HG03558 (cell line): Measurements from ENCODE around the gene TRERF1.

Experiments used
- ATAC-seq: cut with Tn5 transposase; IDR thresholded peaks from one replicate; pipeline ENCODE4 v1.9.1; 2021; ENCODE audit warnings: moderate number of reproducible peaks; ENCODE audit not compliant: unreplicated experiment; ENCODE audit errors: extremely low read depth

The TRERF1 gene

DNA sequence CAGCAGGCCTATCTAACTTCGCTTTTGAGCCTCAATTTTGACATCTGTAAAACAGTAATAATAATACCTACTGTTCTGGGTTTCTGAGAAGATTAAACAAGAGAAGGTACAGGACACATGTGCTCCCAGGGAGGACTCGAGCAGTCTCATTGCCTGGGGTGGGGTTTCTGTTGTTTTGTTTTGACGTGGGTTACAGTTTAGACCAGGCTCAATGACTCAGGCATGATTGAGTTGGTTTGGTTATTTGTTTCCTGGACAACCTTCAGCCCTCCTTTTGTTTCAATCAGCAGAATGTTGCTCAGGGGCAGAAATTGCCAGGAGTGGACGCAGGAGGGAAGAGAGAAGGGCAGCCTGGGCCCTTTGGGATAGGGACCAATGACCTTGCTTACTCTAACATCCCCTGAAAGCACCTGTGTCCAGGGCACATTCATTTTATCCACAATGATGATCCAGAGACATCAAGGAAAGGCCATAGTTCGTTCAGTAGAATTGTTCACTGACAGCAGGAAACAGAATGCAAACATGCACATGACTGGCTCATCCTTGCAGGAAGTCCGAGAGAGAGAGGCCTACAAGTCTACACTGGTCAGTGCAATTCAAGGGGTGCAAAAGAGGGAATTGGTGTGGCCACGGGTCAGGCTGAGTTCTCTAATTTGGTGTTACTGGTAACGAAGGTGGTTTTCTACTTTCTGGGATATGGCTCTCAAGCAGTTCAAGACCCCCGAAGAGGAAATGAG, 159.6 kb downstream of the TRERF1 start:
- no peak for ATAC-seq

DNA sequence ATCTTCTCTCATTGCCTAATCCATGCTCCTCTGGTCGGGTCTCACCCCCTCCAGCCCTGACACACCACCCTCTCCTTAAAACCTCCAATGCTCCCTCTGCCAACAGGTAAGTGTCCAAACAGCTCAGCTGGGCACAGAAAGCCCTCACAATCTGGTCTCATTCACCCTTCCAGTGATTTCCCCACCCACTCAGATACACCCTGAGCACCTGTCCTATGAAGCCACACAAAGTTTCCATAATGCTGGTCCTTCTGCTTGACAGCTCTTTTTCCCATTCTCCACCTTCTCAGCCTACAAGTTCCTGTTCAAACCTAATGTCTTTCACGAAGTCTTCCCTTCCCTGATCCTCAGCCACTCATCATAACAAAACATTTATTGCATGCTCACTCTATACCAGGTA, 164.0 kb downstream of the TRERF1 start:
- no peak for ATAC-seq

DNA sequence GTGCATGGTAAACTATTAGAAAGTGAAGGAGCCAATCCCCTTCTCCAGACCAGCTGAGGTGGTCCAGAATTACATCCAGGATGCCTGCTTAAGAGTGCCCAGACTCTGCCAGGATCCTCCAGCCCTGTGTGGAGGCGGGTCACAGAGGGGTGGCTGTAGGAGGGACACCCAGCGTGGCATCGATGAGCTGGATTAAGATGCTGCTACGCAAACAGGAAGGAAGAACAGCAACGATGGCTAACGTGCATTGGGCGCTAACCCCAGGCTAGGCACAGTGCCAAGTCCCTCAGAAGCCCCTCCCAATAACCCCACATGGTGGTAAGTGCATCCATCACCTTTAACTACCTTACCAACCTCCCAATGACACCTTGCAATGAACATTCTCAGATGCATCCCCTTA, 170.2 kb downstream of the TRERF1 start:
- no peak for ATAC-seq

DNA sequence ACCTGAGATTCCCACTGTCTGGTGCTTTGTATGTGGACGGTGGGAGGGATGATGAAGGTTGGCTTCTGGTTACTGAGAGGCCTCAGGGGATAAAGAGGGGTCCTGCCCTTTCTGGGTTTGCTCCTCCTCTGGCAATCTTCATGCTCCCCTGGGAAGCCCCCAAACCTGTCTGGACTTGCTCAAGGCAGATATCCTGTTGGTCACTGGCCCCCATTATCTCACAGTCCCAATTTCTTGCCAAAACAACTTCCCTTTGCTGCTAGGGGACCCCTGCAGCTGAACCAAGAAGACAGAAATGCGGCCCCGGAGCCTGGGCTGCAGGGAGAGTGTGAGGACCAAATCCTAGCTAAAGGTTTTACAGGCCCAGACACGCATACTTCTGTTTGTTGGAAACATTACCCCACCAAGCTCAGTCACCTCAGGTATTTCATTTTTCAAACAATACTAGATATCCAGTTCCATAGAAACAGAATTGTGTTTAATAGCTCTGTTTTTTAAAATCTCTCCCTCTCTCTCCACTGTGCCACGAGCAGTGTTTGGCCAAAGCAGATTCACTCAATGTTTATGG, 170.7 kb downstream of the TRERF1 start:
- ATAC-seq: no peak

DNA sequence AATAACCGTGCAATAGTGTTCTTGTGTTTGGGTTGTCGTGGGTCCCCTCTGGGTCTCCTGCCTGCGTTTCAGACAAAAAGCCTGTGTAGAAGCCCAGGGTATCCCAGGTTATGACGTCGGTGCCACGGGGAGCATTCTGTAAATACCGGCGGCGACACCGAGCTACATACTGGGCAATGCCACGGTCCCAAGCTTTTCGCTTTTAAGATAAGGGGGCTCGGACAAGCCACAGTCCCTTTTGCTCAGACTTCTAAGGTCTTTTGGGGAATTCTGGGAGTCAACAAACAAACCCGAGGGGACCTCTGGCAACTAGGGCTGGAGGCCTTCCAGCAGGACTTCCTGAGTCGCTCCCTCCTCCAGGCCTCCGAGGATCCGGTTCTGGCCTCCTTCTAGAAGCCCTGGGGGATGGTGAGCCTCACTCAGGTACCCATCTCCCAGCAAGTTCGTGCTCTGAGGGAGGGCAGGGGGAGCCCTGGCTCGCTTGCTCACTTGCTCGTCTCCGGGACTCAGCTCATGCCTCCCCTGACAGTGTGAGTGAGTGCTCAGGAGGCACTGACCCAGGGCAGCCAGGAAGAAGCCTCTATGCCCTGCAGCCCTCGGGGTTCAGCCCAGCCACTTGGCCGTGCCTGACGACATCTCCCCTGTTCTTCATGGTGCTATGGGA, 171.6 kb downstream of the TRERF1 start:
- no peak for ATAC-seq

DNA sequence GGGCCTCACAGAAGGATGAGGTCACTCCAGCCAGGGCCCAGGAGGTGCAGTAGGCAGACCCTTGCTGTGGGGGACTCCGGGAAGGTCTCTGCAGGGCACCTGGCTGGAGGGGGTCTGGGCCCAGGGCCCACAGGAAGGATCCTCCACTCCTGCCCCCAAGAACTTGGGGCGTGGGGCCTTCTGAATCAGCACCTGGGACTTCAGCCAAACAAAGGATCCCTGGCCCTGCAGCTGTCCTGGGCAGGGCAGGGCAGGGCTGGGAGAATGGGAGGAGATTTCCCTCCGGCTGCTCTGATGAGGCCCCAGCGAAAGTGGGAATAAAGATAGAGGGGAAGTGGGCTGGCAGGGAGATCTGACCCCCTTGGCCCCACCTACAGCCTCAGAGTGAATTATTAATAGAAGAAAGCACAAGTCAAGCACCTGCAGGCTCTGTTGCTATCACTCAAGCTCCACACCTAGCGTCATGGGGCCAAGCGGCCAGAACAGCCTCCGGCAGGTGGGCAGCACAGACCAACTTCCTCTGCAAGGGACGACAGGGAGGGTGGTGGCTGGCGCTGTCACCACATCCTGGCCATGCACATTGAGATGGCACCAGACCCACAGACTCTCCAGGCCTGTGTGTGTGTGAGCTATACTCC, 172.5 kb downstream of the TRERF1 start:
- no peak for ATAC-seq

DNA sequence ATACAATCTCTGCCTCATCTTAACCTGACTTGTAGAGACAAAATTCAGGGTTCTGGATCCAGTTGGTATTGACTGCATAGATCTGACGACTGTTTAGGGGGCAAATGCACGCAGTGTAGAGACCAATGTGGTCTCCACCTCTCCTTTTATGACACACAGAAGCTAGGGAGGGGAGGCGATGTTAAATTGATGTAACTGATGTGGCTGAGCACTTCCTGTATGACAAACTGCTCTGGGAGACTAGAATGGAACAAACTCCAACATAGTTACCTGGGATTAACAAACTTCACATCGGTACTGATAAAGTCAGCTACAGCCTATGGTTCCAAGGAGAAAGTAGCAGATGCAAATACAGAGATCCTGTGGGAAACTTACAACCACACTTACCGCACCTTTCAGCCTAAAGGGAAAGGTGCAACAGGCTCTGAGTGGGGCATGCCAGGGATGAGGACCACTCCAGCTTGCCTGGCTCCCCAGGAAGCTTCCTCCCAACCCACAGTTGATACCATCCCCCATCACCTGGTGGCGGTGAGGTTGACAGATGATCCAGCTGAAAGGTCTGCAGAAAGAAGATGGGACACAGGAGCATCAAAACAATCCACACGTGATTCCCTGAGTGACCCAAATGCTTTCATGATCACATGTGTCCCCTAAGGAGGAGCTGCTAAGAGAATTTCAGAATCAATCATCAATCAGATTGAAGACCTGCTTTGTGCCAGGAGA, 173.4 kb downstream of the TRERF1 start:
- ATAC-seq: no peak

DNA sequence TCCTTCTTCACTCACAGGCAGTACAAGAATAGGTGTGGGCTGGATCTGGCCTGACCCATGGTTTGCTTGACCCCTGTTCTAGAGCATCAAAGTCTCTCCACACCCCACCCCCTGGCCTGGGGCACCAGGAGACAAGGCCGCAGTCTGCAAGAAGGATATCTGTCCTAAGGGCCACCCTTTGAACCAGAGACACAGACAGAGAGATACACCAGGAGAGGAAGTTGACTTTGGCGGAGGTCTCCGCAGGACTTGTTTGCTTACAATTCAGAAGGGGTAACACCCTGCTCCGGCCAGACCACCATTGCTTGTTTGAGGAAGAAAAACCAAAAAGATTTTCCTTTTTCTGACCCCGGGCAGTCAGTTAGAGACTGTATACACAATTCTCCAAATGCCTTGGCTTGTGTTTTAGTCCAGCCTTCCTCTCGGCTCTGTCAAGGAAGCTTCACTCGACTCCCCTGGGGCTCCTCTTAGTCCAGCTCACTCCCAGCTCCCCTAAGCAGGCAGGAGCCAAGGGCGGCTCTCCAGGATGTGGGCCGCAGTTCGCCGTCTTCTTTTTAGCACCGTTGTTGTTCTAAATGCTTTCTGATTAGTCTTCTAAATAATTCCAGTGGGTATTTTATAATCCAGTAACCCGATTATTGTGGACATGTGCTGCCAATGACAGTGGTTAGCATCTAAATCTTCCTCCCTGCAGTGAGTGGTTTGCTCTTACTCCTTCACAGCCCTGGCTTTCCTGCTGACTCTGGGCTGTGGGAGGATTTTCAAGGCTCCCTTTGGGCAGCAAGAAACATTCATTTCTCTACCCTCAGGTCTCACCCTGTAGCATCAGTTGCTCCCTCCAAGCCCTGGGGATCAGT, 175.5 kb downstream of the TRERF1 start:
- ATAC-seq: no peak

DNA sequence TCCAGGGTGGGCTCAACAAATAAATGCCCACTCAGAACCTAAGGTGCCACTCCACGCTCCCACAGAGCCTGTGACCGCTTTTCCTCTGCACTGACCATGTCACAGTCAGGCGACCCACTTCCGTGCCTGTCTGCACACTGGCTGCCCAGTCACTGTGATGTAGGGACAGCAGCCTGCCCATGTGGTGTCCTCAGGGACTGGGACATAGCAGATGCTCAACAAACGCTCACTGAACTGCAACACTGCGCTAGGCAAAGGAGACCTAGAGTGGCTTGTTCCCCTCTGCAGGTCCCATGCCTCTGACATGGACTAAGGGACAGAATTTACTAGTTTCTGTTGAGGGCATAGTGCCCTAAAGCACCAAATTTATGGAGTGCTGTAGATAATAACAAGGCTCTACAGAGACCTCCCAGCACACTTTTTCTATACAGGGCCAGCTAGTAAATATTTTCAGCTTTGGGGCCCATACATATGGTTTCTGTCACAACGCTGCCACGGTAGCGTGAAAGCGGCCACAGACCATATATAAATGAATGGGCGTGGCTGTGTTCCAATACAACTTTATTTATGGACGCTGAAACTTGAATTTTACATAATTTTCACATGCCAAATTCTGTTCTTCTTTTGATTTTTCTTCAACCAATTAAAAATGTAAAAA, 176.2 kb downstream of the TRERF1 start:
- ATAC-seq: no peak

DNA sequence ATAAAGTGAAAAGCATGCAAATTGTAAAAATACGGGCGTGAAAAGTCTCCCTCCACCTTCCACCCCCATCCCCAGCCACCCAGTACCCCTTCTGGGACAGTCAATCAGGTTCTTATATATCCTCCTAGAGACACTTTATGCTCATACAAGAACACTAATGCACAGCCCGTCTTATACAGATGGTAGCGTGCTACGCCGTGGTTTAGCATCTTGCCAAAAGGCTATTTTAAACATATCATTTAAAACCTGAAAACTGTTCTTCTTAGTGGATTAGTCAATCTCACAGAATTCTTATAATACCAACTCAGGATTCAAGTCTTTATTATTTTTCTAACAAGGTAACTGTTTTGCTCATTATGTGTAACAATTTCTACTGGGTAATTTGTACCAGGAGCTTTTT, 176.8 kb downstream of the TRERF1 start:
- no peak for ATAC-seq

DNA sequence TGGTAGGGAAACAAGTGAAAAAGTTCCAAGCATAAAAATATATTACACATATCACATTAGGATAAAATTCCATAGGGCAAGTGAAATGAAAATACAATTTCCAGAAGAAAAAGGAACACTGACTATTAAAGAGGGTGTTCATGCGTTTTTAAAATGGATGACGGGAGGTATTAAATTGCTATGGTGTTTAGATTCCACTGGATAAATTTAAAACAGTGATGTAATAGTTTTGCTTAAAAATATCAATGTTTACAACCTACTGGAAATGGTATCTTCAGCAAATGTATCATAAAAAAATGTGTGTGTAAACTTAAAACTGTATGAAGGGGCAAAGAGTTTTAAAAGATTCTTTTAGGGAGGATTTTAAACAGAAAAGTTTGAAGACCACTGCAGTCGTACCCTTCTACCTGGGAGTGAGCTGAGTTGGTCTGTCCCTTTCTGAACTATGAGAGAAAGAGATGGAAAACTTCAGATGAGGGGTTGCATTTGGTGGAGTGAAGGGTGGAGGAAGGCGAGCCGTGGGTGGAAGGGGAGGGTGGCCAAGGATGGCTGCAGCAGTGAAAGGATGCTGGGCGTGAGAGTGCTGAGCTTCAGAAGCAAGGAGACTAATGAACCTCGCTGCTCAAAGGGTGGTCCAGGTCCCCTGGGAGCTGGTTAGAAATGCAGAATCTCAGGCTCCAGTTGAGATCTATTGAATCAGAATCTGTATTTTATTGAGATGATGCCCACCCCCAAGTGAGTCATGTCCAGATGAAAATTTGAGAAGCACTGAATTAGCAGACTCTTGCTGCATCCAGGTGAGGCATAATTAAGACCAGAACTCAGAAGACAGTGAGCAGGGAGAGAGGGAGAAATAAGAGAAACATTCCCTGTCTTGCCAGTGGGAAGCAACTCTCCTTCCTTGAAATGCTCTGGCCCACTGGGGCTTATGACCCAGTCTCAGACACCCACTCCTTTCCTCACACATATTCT, 179.6 kb downstream of the TRERF1 start:
- no peak for ATAC-seq

DNA sequence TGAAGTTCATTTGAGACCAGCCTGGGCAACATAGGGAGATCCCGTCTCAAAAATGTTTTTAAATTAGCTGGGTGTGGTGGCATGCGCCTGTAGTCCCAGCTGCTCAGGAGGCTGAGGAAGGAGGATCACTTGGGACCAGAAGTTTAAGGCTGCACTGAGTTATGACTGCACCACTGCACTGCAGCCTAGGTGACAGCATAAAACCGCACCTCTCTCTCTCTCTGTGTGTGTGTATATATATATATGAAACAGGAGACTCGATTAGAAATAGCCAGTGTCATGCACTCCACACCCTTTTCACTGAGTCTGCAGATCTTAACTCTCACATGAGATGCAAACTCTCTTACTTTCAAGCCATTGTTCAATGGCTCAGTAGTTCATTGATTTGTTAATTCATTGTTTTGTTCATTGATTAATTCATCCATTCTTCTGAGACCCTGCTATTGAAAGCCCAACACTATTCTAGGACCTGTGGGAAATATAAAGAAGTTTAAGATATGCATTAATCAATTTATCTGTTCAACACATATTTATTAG, 181.7 kb downstream of the TRERF1 start:
- ATAC-seq: peak; percentile 21

DNA sequence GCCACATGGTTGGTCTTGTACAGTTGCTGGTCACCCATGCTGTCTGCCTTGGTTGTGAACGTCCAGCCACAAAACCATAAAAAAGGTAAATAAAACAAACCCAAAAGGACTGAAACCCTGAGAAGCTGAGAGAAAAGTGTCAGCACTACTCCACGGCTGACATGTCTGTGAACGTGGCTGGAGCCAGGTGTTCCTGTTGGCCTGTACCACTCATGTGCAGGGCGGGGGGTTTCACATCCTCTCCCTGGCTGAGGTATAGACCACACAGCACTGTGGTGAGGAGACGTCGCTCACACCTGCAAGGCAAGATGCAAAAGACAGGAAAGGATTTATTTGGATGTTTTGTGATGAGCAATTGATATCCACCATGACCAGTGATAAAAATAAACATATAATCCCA, 182.2 kb downstream of the TRERF1 start:
- ATAC-seq: peak; percentile 83

DNA sequence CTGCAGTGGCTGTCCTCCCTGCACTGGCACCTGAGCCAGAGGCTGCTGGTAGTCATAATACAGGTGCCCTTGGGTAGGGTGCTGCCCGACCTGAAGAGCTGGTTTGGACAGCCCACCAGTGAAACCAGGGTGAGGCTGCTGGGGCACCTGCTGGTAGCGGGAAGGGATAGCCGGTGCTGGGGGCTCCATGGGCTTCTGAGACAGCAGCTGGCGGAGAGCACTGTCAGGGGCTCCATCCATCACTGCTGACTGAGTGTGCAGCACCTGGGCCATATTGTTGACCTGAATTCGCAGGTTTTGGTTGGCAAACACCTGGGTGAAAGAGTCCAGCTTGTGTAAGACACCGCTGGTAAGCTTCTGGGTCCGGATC, 182.9 kb downstream of the TRERF1 start:
- ATAC-seq: no peak

DNA sequence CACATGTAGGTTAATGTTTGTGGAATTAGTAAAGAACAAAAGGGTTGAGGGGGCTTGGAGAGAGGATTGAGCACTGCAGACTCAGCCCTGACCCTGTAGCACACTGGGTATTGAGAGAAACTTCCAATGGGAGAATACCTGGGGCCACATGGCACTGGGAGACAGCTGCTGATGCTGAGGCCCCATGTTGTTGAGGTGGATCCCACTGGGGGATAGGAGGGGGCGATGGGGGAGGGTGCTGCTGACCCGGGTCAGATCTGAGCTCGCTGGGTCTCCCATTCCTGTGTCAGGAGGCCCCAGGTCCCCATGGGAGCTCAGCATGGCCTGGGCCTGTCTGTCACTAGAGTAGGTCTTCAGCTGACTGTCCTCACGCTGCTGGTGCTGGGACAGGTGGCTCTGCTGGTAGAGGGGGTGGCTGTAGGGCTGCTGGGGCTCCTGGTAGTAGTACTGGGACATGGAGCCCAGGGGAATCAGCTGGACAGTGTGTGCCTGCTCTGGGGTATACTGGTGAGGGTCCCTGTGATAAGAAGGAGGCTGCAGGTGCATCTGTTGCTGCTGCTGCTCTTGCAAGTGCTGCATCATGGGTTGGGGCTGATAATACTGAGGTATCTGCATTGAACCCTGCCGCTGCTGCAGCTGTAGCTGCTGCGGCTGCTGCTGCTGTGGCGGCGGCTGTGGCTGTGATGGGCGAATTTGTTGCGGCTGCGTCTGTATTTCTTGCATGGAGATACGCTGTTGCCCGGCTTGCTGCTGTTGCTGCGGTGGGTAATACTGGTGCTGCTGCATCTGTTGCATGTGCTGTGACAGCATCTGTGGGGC, 183.5 kb downstream of the TRERF1 start:
- no peak for ATAC-seq

DNA sequence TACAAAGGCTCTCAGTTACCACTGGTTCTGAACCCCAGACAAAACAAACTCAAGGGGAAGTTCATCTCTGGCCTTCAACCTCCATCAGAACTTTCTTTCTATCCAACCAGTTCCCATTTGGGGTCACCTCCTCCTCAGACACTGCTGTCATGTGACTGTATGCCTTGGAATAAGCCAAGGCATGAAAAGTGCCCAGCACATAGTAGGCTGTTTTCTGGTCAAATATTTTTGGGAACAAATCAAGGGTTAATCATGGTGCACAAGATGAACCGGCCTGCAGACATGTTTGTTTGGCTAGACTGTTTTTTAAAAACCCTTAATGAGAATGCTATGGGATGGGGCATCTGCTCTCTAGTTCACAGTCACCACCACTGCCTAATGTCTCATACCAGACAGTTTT, 185.2 kb downstream of the TRERF1 start:
- no peak for ATAC-seq

DNA sequence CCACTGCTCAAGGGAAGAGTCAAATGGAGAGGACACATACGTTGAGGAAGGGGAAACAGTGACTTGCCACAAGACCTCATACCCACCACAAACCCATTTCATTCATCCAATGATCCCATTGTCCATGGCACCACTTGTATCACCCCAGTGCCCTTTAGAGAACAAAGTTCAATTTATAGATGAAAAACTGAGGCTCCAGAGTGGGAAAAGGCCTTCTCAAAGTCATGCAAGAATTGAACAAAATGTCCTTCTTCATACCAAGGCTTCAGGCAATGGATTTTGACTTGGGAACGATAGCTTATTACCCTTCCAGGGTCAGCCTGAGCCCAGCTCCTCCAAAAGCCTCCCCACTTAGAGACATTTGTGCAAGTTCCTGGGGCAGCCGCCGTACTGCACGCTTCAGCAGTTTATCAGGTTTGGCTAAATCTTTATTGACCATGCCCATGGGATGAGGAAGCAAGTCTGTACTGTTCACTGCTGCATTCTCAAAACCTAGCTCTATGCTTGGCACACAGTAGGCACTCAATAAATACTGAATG, 186.8 kb downstream of the TRERF1 start:
- ATAC-seq: no peak
